ENCODE results near the gene RTP5.
"Not testable (repeated sequence)": the region's sequence is repeated elsewhere in the genome, so short reads cannot be mapped to it uniquely, and the experiment has no call there.

Gene RTP5

DNA sequence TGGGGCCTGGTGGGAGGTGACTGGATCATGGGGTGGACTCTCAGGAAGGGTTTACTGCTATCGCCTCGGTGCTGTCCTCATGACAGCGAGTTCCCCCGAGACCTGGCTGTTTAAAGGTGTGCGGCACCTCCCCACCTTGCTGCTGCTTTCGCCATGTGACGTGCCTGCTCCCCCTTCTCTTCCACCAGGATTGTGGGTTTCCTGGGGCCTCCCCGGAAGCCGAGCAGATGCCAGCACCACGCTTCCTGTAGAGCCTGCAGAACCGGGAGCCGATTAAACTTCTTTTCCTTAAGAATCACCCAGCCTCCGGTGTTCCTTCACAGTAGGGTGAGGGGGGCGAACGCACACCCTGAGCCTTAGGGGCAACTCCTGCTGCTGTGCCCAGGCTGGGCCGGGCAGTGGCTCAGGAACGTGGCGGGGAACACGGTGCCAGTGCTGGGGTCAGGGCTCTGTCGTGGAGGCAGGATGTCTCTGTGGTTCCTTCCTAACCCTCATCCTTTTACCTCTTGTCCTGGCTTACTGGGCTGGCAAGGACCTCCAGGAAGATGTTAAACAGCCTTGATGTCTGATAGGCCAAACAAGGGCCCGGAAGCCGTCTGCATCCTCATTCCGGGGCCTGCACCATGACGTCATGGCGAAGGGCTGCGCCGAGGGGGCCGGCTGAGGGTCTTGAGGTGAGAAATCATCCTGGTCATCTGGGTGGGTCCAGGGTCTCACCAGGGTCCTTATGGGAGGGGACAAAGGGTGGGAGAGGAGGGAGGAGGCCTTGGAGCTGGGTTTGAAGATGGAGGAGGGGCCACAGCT, 47.9 kb upstream of the RTP5 start:
- Histone ChIP-seq H3K4me3 (ENCODE audit: low read length) (no peak overlapping the region), H3K27me3 (ENCODE audit: control insufficient read depth, low read length) (no peaks in the 10 kb centered on the region), H3K27ac (ENCODE audit: low read depth, low read length) (no peak overlapping the region), H3K9me2 (replicated peaks; ENCODE audit: control insufficient read depth, low read length) (no peaks in the 10 kb centered on the region), H3K9me3 (ENCODE audit: control insufficient read depth, insufficient read depth, low read length) (peaks cover 8% of the 10 kb centered on the region; the same call in 1 of the 2 replicates), H3K79me2 (ENCODE audit: control insufficient read depth, low read length) (no peaks in the 10 kb centered on the region), H4K20me1 (ENCODE audit: control insufficient read depth, insufficient read depth, low read depth, low read length) (no peaks in the 10 kb centered on the region), H3K36me3 (ENCODE audit: control insufficient read depth, low read length) (no peaks in the 10 kb centered on the region), H3K4me1 (ENCODE audit: control insufficient read depth, low read length) (peaks cover 10% of the 10 kb centered on the region), H3F3A (ENCODE audit: control insufficient read depth, insufficient read depth) (peaks cover 7% of the 10 kb centered on the region), H3K4me2 (ENCODE audit: low read length) (no peak overlapping the region)
- TF ChIP-seq, protein P1, sequence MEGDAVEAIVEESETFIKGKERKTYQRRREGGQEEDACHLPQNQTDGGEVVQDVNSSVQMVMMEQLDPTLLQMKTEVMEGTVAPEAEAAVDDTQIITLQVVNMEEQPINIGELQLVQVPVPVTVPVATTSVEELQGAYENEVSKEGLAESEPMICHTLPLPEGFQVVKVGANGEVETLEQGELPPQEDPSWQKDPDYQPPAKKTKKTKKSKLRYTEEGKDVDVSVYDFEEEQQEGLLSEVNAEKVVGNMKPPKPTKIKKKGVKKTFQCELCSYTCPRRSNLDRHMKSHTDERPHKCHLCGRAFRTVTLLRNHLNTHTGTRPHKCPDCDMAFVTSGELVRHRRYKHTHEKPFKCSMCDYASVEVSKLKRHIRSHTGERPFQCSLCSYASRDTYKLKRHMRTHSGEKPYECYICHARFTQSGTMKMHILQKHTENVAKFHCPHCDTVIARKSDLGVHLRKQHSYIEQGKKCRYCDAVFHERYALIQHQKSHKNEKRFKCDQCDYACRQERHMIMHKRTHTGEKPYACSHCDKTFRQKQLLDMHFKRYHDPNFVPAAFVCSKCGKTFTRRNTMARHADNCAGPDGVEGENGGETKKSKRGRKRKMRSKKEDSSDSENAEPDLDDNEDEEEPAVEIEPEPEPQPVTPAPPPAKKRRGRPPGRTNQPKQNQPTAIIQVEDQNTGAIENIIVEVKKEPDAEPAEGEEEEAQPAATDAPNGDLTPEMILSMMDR (IDR thresholded peaks at IDR 0.05; ENCODE audit: low read depth, low read length, poor library complexity, severe bottlenecking), result no peak
- TF ChIP-seq EZH2phosphoT487 (IDR thresholded peaks at IDR 0.05; ENCODE audit: borderline replicate concordance, low read length), result no peak

DNA sequence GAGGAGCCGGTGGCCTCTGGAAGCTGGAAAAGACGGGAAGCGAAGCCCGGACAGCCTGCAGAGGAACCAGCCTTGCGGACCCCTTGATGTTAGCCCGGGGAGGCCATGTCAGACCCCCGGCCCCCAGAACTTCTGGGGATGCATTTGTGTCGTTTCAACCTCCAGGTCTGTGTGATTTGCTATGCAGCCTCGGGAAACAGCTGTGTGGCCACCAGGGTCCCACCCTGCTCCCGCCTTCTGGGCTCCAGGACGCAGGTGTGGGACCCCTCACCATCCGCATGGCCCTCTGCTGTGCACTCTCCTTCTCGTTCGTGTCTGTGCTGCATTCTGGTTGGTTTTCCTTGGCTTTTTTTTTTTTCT, 47.3 kb upstream of the RTP5 start:
- TF ChIP-seq, protein P1 (IDR thresholded peaks at IDR 0.05; ENCODE audit: low read depth, low read length, poor library complexity, severe bottlenecking), result no peak
- TF ChIP-seq EZH2phosphoT487 (IDR thresholded peaks at IDR 0.05; ENCODE audit: borderline replicate concordance, low read length), result no peak
- Histone ChIP-seq H4K20me1 (ENCODE audit: control insufficient read depth, insufficient read depth, low read depth, low read length) (no peaks in the 10 kb centered on the region), H3K79me2 (ENCODE audit: control insufficient read depth, low read length) (no peaks in the 10 kb centered on the region), H3K27ac (ENCODE audit: low read depth, low read length) (no peak overlapping the region), H3K4me3 (ENCODE audit: low read length) (no peak overlapping the region), H3K9me3 (ENCODE audit: control insufficient read depth, insufficient read depth, low read length) (peaks cover 12% of the 10 kb centered on the region; the same call in 1 of the 2 replicates), H3K4me1 (ENCODE audit: control insufficient read depth, low read length) (peaks cover 7% of the 10 kb centered on the region), H3F3A (ENCODE audit: control insufficient read depth, insufficient read depth) (peaks cover 7% of the 10 kb centered on the region), H3K4me2 (ENCODE audit: low read length) (no peak overlapping the region), H3K9me2 (replicated peaks; ENCODE audit: control insufficient read depth, low read length) (no peaks in the 10 kb centered on the region), H3K27me3 (ENCODE audit: control insufficient read depth, low read length) (no peaks in the 10 kb centered on the region), H3K36me3 (ENCODE audit: control insufficient read depth, low read length) (no peaks in the 10 kb centered on the region)

DNA sequence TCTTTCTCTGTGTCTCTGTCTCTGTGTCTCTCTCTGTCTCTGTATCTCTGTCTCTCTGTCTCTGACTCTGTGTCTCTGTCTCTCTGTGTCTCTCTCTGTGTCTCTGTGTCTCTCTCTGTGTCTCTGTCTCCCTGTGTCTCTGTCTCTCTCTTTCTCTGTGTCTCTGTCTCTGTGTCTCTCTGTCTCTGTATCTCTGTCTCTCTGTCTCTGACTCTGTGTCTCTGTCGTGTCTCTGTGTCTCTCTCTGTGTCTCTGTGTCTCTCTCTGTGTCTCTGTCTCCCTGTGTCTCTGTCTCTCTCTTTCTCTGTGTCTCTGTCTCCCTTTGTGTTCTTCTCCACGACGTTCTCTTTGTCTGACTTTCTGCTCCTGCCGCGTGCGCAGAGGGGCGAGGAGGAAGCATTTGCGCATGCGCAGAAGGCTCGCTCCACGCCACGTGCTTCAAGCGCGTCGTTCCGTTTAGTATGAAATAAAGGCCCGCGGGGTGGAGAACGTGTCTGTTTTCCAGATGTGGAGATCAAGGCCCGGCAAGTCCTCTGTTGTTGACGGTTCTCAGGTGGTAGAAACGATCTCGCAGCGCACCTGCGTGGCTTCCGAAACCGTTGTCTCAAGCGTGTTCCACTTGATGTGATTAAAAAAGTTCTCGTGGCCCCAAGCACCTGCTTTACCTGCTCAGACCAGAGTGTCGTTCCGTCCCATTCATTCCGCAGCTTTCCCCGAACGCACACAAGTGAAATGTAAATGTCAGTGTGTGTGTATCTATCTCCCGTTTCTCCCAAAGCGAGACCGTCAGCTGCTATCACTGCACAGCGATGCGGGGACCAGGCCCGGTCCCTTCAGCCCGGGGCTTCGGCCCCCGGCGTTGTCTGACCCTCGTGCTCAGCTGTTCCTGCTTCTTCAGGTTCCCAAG, 45.7 kb upstream of the RTP5 start:
- not testable (repeated sequence) for H3F3A ChIP-seq (ENCODE audit: control insufficient read depth, insufficient read depth); H3K4me2 ChIP-seq (ENCODE audit: low read length); H3K27me3 ChIP-seq (ENCODE audit: control insufficient read depth, low read length); H3K9me2 ChIP-seq (replicated peaks; ENCODE audit: control insufficient read depth, low read length); H3K4me3 ChIP-seq (ENCODE audit: low read length); H4K20me1 ChIP-seq (ENCODE audit: control insufficient read depth, insufficient read depth, low read depth, low read length); H3K27ac ChIP-seq (ENCODE audit: low read depth, low read length); H3K36me3 ChIP-seq (ENCODE audit: control insufficient read depth, low read length); H3K79me2 ChIP-seq (ENCODE audit: control insufficient read depth, low read length); H3K4me1 ChIP-seq (ENCODE audit: control insufficient read depth, low read length)
- peaks cover 15% of the 10 kb centered on the region; the same call in 1 of the 2 replicates for H3K9me3 ChIP-seq (ENCODE audit: control insufficient read depth, insufficient read depth, low read length)

GRCh38 chr2:241827394-241827793, 42.1 kb upstream of the RTP5 start:
- Histone ChIP-seq H3F3A (ENCODE audit: control insufficient read depth, insufficient read depth) (peaks cover 7% of the 10 kb centered on the region), H3K9me3 (ENCODE audit: control insufficient read depth, insufficient read depth, low read length) (peaks cover 20% of the 10 kb centered on the region; the same call in 1 of the 2 replicates), H4K20me1 (ENCODE audit: control insufficient read depth, insufficient read depth, low read depth, low read length) (no peaks in the 10 kb centered on the region), H3K4me3 (ENCODE audit: low read length) (no peak overlapping the region), H3K4me1 (ENCODE audit: control insufficient read depth, low read length) (no peaks in the 10 kb centered on the region), H3K4me2 (ENCODE audit: low read length) (no peak overlapping the region), H3K27me3 (ENCODE audit: control insufficient read depth, low read length) (peaks cover 6% of the 10 kb centered on the region), H3K36me3 (ENCODE audit: control insufficient read depth, low read length) (no peaks in the 10 kb centered on the region), H3K27ac (ENCODE audit: low read depth, low read length) (no peak overlapping the region), H3K79me2 (ENCODE audit: control insufficient read depth, low read length) (no peaks in the 10 kb centered on the region), H3K9me2 (replicated peaks; ENCODE audit: control insufficient read depth, low read length) (no peaks in the 10 kb centered on the region)
- TF ChIP-seq EZH2phosphoT487 (IDR thresholded peaks at IDR 0.05; ENCODE audit: borderline replicate concordance, low read length), result no peak
- TF ChIP-seq, protein P1 (IDR thresholded peaks at IDR 0.05; ENCODE audit: low read depth, low read length, poor library complexity, severe bottlenecking), result no peak
